ENCODE results near the gene ING5.

GRCh38 chr2:241659150-241659739, 42.6 kb upstream of the ING5 start:
- TF ChIP-seq POLR2A (IDR thresholded peaks at IDR 0.05; ENCODE audit: low read depth, low read length) (no peak), POLR2AphosphoS5 (IDR thresholded peaks at IDR 0.05; ENCODE audit: insufficient read depth, low read depth, low read length) (no peak)

Data from endothelial cell of umbilical vein (primary cell).